B cell (primary cell): Measurements from ENCODE around the gene CDKAL1. TPM values are rescaled to one million over a fixed set of nuclear protein-coding genes. Genes with fewer than 3 reads are reported as not detected.

Experiments
- ATAC-seq: fragments of 200-7000 bp; cut with Tn5 transposase; one replicate; pipeline ENCODE4 v1.10.0; 2021; ENCODE audit warnings: low read depth, mild to moderate bottlenecking, moderate number of reproducible peaks, moderate library complexity
- CTCF ChIA-PET: fragments of 350-600 bp; sonication (Branson Sonifier 250); formaldehyde crosslinking; loops from one replicate; lab custom pipeline; 2021; ENCODE audit warnings: antibody characterized with exemption, inconsistent platforms; lab: Charles Lee
- POLR2A ChIA-PET: fragments of 350-600 bp; sonication (Branson Sonifier 250); formaldehyde crosslinking; loops from one replicate; lab custom pipeline; 2021; ENCODE audit warnings: antibody characterized with exemption; lab: Charles Lee
- DNase-seq: peaks from one replicate; pipeline ENCODE4 v3.0.0; 2013
- H2AFZ ChIP-seq: 2 replicates; pipeline ENCODE4 v1.6.1; 2012; ENCODE audit warnings: mild to moderate bottlenecking, low read depth, low read length; ENCODE audit not compliant: insufficient read depth, poor library complexity, severe bottlenecking
- H3K27ac ChIP-seq, 2 donors: 1 replicate in 1 of 2; 2 replicates in 1 of 2; pipeline ENCODE4 v1.5.1; 2012 to 2013; ENCODE audit warnings: low read length in 2 of 2, mild to moderate bottlenecking in 2 of 2, moderate library complexity in 1 of 2
- H3K27me3 ChIP-seq, 4 experiments: fragments of 200-600 bp in 1 of 4; sonication (generic) in 1 of 4; replicated peaks in 1 of 4; 1 replicate in 2 of 4; 2 replicates in 2 of 4; pipeline versions ENCODE4 v1.6.1 to v1.7.0; 2013 to 2016; ENCODE audit warnings: low read length in 3 of 4, mild to moderate bottlenecking in 2 of 4, mixed read lengths in 1 of 4, moderate library complexity in 1 of 4; ENCODE audit not compliant: insufficient read depth in 4 of 4, control insufficient read depth in 3 of 4; ENCODE audit errors: control extremely low read depth in 1 of 4
- H3K36me3 ChIP-seq, 2 experiments: replicated peaks in 1 of 2; 1 replicate in 1 of 2; 2 replicates in 1 of 2; pipeline versions ENCODE4 v1.6.1 to v1.7.1; 2013; ENCODE audit warnings: low read length in 1 of 2; ENCODE audit not compliant: insufficient read depth in 2 of 2, control insufficient read depth in 1 of 2; ENCODE audit errors: control extremely low read depth in 1 of 2, extremely low read depth in 1 of 2
- H3K4me1 ChIP-seq, 2 donors: fragments of 200-600 bp in 1 of 2; sonication (generic) in 1 of 2; 1 replicate in 1 of 2; 2 replicates in 1 of 2; pipeline versions ENCODE4 v1.5.1 to v1.6.1; 2013 to 2017; ENCODE audit warnings: low read length in 2 of 2; ENCODE audit not compliant: control insufficient read depth in 2 of 2, insufficient read depth in 2 of 2
- H3K4me2 ChIP-seq: replicated peaks from 2 replicates; pipeline ENCODE3; 2012; ENCODE audit warnings: mild to moderate bottlenecking, low read depth, low read length; ENCODE audit not compliant: poor library complexity, severe bottlenecking
- H3K4me3 ChIP-seq, 5 experiments: fragments of 200-600 bp in 1 of 5; sonication (generic) in 1 of 5; 1 replicate in 3 of 5; 2 replicates in 2 of 5; pipeline versions ENCODE4 v1.5.1 to v1.7.0; 2011 to 2016; ENCODE audit warnings: low read length in 4 of 5, mild to moderate bottlenecking in 4 of 5, low read depth in 2 of 5, control low read depth in 1 of 5, moderate library complexity in 1 of 5; ENCODE audit not compliant: insufficient read depth in 1 of 5; ENCODE audit errors: control extremely low read depth in 1 of 5, extremely low read depth in 1 of 5
- H3K79me2 ChIP-seq: fragments of 200-600 bp; sonication (generic); one replicate; pipeline ENCODE4 v1.6.0; 2016; ENCODE audit warnings: low read length; ENCODE audit not compliant: control insufficient read depth, insufficient read depth
- H3K9ac ChIP-seq: fragments of 200-600 bp; sonication (generic); 2 replicates; pipeline ENCODE4 v1.6.1; 2017; ENCODE audit warnings: mild to moderate bottlenecking, low read length, moderate library complexity
- H3K9me3 ChIP-seq, 3 donors: one replicate each; pipeline versions ENCODE4 v1.6.1 to v1.7.1; 2013; ENCODE audit warnings: low read length in 2 of 3; ENCODE audit not compliant: control insufficient read depth in 2 of 3, insufficient read depth in 1 of 3; ENCODE audit errors: control extremely low read depth in 1 of 3
- H4K20me1 ChIP-seq: 2 replicates; pipeline ENCODE4 v1.6.0; 2012; ENCODE audit warnings: mild to moderate bottlenecking, low read length; ENCODE audit not compliant: insufficient read depth, control insufficient read depth, poor library complexity, severe bottlenecking
- H3K27ac Mint-ChIP-seq: one replicate; pipeline ENCODE4 v1.8.0; 2021; ENCODE audit warnings: mixed read lengths
- H3K27me3 Mint-ChIP-seq: one replicate; pipeline ENCODE4 v1.8.0; 2021; ENCODE audit warnings: mixed read lengths
- H3K4me1 Mint-ChIP-seq: one replicate; pipeline ENCODE4 v1.8.0; 2021; ENCODE audit warnings: mixed read lengths
- H3K4me3 Mint-ChIP-seq: one replicate; pipeline ENCODE4 v1.8.0; 2021; ENCODE audit warnings: mixed read lengths
- H3K9me3 Mint-ChIP-seq: one replicate; pipeline ENCODE4 v1.8.0; 2022; ENCODE audit warnings: mixed read lengths; ENCODE audit not compliant: insufficient read depth
- EZH2 ChIP-seq: IDR thresholded peaks from 2 replicates; pipeline ENCODE4 v1.6.1; 2012; ENCODE audit warnings: borderline replicate concordance, low read depth, mild to moderate bottlenecking, moderate library complexity, low read length; ENCODE audit not compliant: insufficient read depth, poor library complexity, severe bottlenecking
- whole genome bisulfite sequencing: methylation state at CpG from one replicate; pipeline ENCODE4 v1.1.5; 2013; ENCODE audit warnings: missing lambda C conversion rate; ENCODE audit not compliant: insufficient coverage; 5-methylcytosine and 5-hydroxymethylcytosine counted together
- intact Hi-C: fragments of 100-400 bp; cut with micrococcal nuclease; formaldehyde crosslinking; loops from one replicate; pipeline ENCODE4 v1.10.0; 2022
- polyA plus RNA-seq: library from polyadenylated mRNA; depleted of rRNA; stranded (reverse); fragments of >200 nt; gene quantifications from 2 replicates; pipeline ENCODE4 v1.2.3, GENCODE V29; 2012
- total RNA-seq, 2 donors: library from RNA; stranded (reverse); fragments of 120-200 nt in 1 of 2; gene quantifications; 1 replicate in 1 of 2; 2 replicates in 1 of 2; pipeline versions ENCODE4 v1.2.3 to v1.2.4, GENCODE V29; 2013 to 2022
- TF ChIP-seq, protein P1 (sequence below): fragments of 200-600 bp; IDR thresholded peaks from one replicate; pipeline ENCODE4 v1.8.0; 2022; ENCODE audit warnings: antibody characterized with exemption, mild to moderate bottlenecking

CDKAL1 gene
- total and polyA plus RNA-seq, 2 donors (not counting 1 experiment from before 2014, with no cell fraction given): 6.1 to 33.3 TPM

GRCh38 chr6:20757761-20758160 is 223.5 kb downstream of the CDKAL1 start:
- CTCF ChIA-PET: interaction anchor here (0.6 kb wide), 1 partner anchor 949 kb away, joined by 3 read pairs; no protein-coding TSS in a partner anchor
- H3K9me3 Mint-ChIP-seq: no peaks in the 10 kb centered on the region
- no peaks in the 10 kb centered on the region for H3K27me3 Mint-ChIP-seq
- Histone ChIP-seq H3K79me2 (no peaks in the 10 kb centered on the region), H3K4me1 (no peaks in the 10 kb centered on the region), H3K36me3 (peaks cover 0 to 3% of the 10 kb centered on the region in 2 experiments), H3K4me2 (no peak overlapping the region), H4K20me1 (no peaks in the 10 kb centered on the region), H3K9ac (no peak overlapping the region), H3K4me3 (no peak overlapping the region), H3K27me3 (no peaks in the 10 kb centered on the region), H3K27ac (no peak overlapping the region), H3K9me3 (peaks cover 0 to 7% (median 3%) of the 10 kb centered on the region in 3 donors), H2AFZ (no peak overlapping the region)
- H3K4me1 Mint-ChIP-seq: peaks cover 2% of the 10 kb centered on the region
- POLR2A ChIA-PET: interaction anchor here (0.8 kb wide), 1 partner anchor 16 kb away, joined by 3 read pairs; no protein-coding TSS in a partner anchor
- no peak overlapping the region for H3K27ac Mint-ChIP-seq
- TF ChIP-seq, protein P1, sequence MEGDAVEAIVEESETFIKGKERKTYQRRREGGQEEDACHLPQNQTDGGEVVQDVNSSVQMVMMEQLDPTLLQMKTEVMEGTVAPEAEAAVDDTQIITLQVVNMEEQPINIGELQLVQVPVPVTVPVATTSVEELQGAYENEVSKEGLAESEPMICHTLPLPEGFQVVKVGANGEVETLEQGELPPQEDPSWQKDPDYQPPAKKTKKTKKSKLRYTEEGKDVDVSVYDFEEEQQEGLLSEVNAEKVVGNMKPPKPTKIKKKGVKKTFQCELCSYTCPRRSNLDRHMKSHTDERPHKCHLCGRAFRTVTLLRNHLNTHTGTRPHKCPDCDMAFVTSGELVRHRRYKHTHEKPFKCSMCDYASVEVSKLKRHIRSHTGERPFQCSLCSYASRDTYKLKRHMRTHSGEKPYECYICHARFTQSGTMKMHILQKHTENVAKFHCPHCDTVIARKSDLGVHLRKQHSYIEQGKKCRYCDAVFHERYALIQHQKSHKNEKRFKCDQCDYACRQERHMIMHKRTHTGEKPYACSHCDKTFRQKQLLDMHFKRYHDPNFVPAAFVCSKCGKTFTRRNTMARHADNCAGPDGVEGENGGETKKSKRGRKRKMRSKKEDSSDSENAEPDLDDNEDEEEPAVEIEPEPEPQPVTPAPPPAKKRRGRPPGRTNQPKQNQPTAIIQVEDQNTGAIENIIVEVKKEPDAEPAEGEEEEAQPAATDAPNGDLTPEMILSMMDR: no peak
- TF ChIP-seq EZH2: no peak
- ATAC-seq (no peak), DNase-seq (no peak)
- WGBS: no CpG with 5 or more reads among the region's 2 CpGs
- intact Hi-C loops: no loop called here
- H3K4me3 Mint-ChIP-seq: no peak overlapping the region

GRCh38 chr6:20763296-20763695 is 229.0 kb downstream of the CDKAL1 start:
- CTCF ChIA-PET: no interaction called here
- 97% methylated on average over 4 of the region's 4 CpGs for WGBS

More at GRCh38 chr6:20763296-20763695, 229.0 kb downstream of the CDKAL1 start:
- Histone ChIP-seq H3K36me3 (peaks cover 0 to 11% of the 10 kb centered on the region in 2 experiments), H4K20me1 (no peaks in the 10 kb centered on the region), H3K9ac (no peak overlapping the region), H3K27ac (no peak overlapping the region), H3K4me1 (no peaks in the 10 kb centered on the region), H3K4me3 (no peak overlapping the region), H3K4me2 (no peak overlapping the region), H2AFZ (no peak overlapping the region), H3K79me2 (no peaks in the 10 kb centered on the region), H3K27me3 (no peaks in the 10 kb centered on the region), H3K9me3 (no peaks in the 10 kb centered on the region)
- H3K27ac Mint-ChIP-seq: no peak overlapping the region
- H3K27me3 Mint-ChIP-seq: no peaks in the 10 kb centered on the region
- DNase-seq: no peak
- H3K9me3 Mint-ChIP-seq: no peaks in the 10 kb centered on the region
- H3K4me1 Mint-ChIP-seq: no peaks in the 10 kb centered on the region
- TF ChIP-seq, protein P1: no peak
- TF ChIP-seq EZH2: no peak
- POLR2A ChIA-PET: no interaction called here
- H3K4me3 Mint-ChIP-seq: no peak overlapping the region
- ATAC-seq: no peak
- intact Hi-C loops: no loop called here
